Left colon (tissue), 2 donors: Measurements from ENCODE around the gene PIK3R2. TPM values are rescaled to one million over a fixed set of nuclear protein-coding genes. Genes with fewer than 3 reads are reported as not detected.

Experiments used
- ATAC-seq: fragments of 200-7000 bp; cut with Tn5 transposase; one replicate; pipeline ENCODE4 v1.9.1; 2020; ENCODE audit warnings: mild to moderate bottlenecking, moderate library complexity
- DNase-seq, 2 donors: peaks; one replicate each; pipeline ENCODE4 v3.0.0-alpha.2; 2020
- intact Hi-C, 2 donors: fragments of 100-400 bp; cut with DNase I in 1 of 2; cut with micrococcal nuclease in 1 of 2; formaldehyde crosslinking; loops; one replicate each; pipeline versions ENCODE4 v1.11.2 to v1.14.0; 2022; cut with DNase I, micrococcal nuclease
- total RNA-seq, 2 donors: library from RNA; stranded (reverse); fragmentation: NEBNext Ultra II Directional; extraction: Animal tissue kit (Norgen Biotek cat#: 25700); gene quantifications; one replicate each; pipeline ENCODE4 v1.2.1, GENCODE V29; 2021
- donor health status: DM: no; HTN: no; CAD: no.
- donor health status: DM: yes; HTN: yes; CAD: no.

Gene PIK3R2
- total RNA-seq, 2 donors from 2014 or later = 37.4 to 41.1 TPM

- ATAC-seq (peak; percentile 36), DNase-seq (no peak)
- intact Hi-C loops = loop anchor here (5.0 to 10.0 kb wide), 3 partner anchors 51 to 151 kb away; no protein-coding TSS in a partner anchor
Measured at GRCh38 chr19:18165794-18166544, 13.0 kb downstream of the PIK3R2 start.

- ATAC-seq (no peak), DNase-seq (no peak)
- intact Hi-C loops = loop anchor here (5.0 to 10.0 kb wide), 3 partner anchors 52 to 152 kb away; no protein-coding TSS in a partner anchor
Measured at GRCh38 chr19:18167011-18167410, 14.0 kb downstream of the PIK3R2 start.

- ATAC-seq = peak; percentile 52
- intact Hi-C loops = loop anchor here (5.0 to 10.0 kb wide), 3 partner anchors 53 to 153 kb away; no protein-coding TSS in a partner anchor
- DNase-seq = peak; percentile 44 to 62
Measured at GRCh38 chr19:18167975-18168645, 15.1 kb downstream of the PIK3R2 start.

GRCh38 chr19:18168673-18169381 lies 15.9 kb downstream of the PIK3R2 start:
- ATAC-seq (no peak), DNase-seq (no peak)
- intact Hi-C loops = loop anchor here (5.0 to 10.0 kb wide), 3 partner anchors 54 to 154 kb away; no protein-coding TSS in a partner anchor

- peak; percentile 54 to 57 for DNase-seq
- intact Hi-C loops = no loop called here
- ATAC-seq = peak; percentile 32
Measured at GRCh38 chr19:18170714-18171255, 17.8 kb downstream of the PIK3R2 start.

GRCh38 chr19:18171605-18172327 lies 18.8 kb downstream of the PIK3R2 start:
- peak in 1 of 2 donors; percentile 46 for DNase-seq
- no peak for ATAC-seq
- intact Hi-C loops = no loop called here

GRCh38 chr19:18172331-18173053 lies 19.5 kb downstream of the PIK3R2 start:
- ATAC-seq = no peak
- no peak for DNase-seq
- intact Hi-C loops = no loop called here

- ATAC-seq (no peak), DNase-seq (peak; percentile 60 to 71)
- intact Hi-C loops = no loop called here
Measured at GRCh38 chr19:18173054-18173571, 20.1 kb downstream of the PIK3R2 start.

- peak; percentile 79 for ATAC-seq
- intact Hi-C loops = no loop called here
Measured at GRCh38 chr19:18173572-18174288, 20.8 kb downstream of the PIK3R2 start, which contains the start of gene IFI30. TSS of gene IFI30 (plus strand) at chr19:18173813. CDS start at chr19:18173842, 29 bp downstream.

GRCh38 chr19:18174983-18175382 lies 22.0 kb downstream of the PIK3R2 start:
- no peak for DNase-seq
- intact Hi-C loops = no loop called here
- no peak for ATAC-seq

More at GRCh38 chr19:18173572-18174288, 20.8 kb downstream of the PIK3R2 start, which contains the start of gene IFI30:
- peak; percentile 85 to 89 for DNase-seq

- ATAC-seq (no peak), DNase-seq (no peak)
- intact Hi-C loops = no loop called here
Measured at GRCh38 chr19:18176367-18177310, 23.7 kb downstream of the PIK3R2 start.

- ATAC-seq (no peak), DNase-seq (no peak)
- intact Hi-C loops = no loop called here
Measured at GRCh38 chr19:18179957-18180356, 27.0 kb downstream of the PIK3R2 start.

- intact Hi-C loops = no loop called here
- peak; percentile 93 for ATAC-seq
- DNase-seq = peak in 1 of 2 donors; percentile 59
Measured at GRCh38 chr19:18183529-18183928, 30.6 kb downstream of the PIK3R2 start.

- intact Hi-C loops = no loop called here
- no peak for ATAC-seq
Measured at GRCh38 chr19:18185538-18185937, 32.6 kb downstream of the PIK3R2 start.

GRCh38 chr19:18190278-18190677 lies 37.3 kb downstream of the PIK3R2 start:
- no peak for DNase-seq
- ATAC-seq = no peak
- intact Hi-C loops = no loop called here

More at GRCh38 chr19:18185538-18185937, 32.6 kb downstream of the PIK3R2 start:
- no peak for DNase-seq

- intact Hi-C loops = no loop called here
- ATAC-seq (no peak), DNase-seq (no peak)
Measured at GRCh38 chr19:18191640-18192062, 38.7 kb downstream of the PIK3R2 start.
